ENCODE measurements around the gene HOMER3. TPM values are rescaled to one million over a fixed set of nuclear protein-coding genes. Genes with fewer than 3 reads are reported as not detected.

HOMER3 gene
- total RNA-seq, 1 experiment from 2014 or later: 58.9 TPM

- TF ChIP-seq, protein P1, sequence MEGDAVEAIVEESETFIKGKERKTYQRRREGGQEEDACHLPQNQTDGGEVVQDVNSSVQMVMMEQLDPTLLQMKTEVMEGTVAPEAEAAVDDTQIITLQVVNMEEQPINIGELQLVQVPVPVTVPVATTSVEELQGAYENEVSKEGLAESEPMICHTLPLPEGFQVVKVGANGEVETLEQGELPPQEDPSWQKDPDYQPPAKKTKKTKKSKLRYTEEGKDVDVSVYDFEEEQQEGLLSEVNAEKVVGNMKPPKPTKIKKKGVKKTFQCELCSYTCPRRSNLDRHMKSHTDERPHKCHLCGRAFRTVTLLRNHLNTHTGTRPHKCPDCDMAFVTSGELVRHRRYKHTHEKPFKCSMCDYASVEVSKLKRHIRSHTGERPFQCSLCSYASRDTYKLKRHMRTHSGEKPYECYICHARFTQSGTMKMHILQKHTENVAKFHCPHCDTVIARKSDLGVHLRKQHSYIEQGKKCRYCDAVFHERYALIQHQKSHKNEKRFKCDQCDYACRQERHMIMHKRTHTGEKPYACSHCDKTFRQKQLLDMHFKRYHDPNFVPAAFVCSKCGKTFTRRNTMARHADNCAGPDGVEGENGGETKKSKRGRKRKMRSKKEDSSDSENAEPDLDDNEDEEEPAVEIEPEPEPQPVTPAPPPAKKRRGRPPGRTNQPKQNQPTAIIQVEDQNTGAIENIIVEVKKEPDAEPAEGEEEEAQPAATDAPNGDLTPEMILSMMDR (IDR thresholded peaks at IDR 0.05; ENCODE audit: unreplicated experiment): no peak
- peaks cover 24% of the 10 kb centered on the region for H3K36me3 Mint-ChIP-seq (ENCODE audit: insufficient read depth, unreplicated experiment)
- ChIA-PET POLR2A (interaction anchor here (0.5 kb wide), 1 partner anchor 207 kb away, joined by 4 read pairs; no protein-coding TSS in a partner anchor), CTCF (interaction anchor here (0.5 to 2.2 kb wide), 4 partner anchors 13 to 107 kb away, joined by 3 to 15 read pairs (median 4); no protein-coding TSS in a partner anchor)
- H3K9me3 Mint-ChIP-seq (ENCODE audit: unreplicated experiment): no peaks in the 10 kb centered on the region
- intact Hi-C loops (cut with micrococcal nuclease): no loop called here
- H3K4me3 Mint-ChIP-seq (ENCODE audit: unreplicated experiment): no peak overlapping the region
- peak; percentile 47 for DNase-seq (ENCODE audit: unreplicated experiment)
- no peak overlapping the region for H3K27ac Mint-ChIP-seq (ENCODE audit: low read depth, unreplicated experiment)
- BruUV-seq (replicated peaks): no TSS peak
- H3K27me3 Mint-ChIP-seq (ENCODE audit: insufficient read depth, unreplicated experiment): no peaks in the 10 kb centered on the region
- peaks cover 10% of the 10 kb centered on the region for H3K4me1 Mint-ChIP-seq (ENCODE audit: insufficient read depth, unreplicated experiment)
Measured at GRCh38 chr19:18879579-18880373, 61.2 kb downstream of the HOMER3 start.

Other genes starting within 250 kb of the HOMER3 start
- not detected in 2 replicates for gene COMP, start 149.9 kb downstream of the HOMER3 start, total RNA-seq (2022)
- gene UPF1, start 109.3 kb downstream of the HOMER3 start, total RNA-seq (2022): 79.8 and 85.0 TPM in 2 replicates
- gene CERS1, start 45.1 kb downstream of the HOMER3 start, total RNA-seq (2022): not detected in 2 replicates
- 310 and 456 TPM in 2 replicates for gene COPE, start 21.8 kb downstream of the HOMER3 start, total RNA-seq (2022)
- gene DDX49, start 21.5 kb downstream of the HOMER3 start, total RNA-seq (2022): 87.7 and 98.8 TPM in 2 replicates
- gene SUGP2, start 92.3 kb upstream of the HOMER3 start, total RNA-seq (2022): 69.1 and 75.8 TPM in 2 replicates
- gene ARMC6, start 92.4 kb upstream of the HOMER3 start, total RNA-seq (2022): 24.8 and 37.1 TPM in 2 replicates
- 3.1 and 3.7 TPM in 2 replicates for gene SLC25A42, start 122.8 kb upstream of the HOMER3 start, total RNA-seq (2022)
- 34.8 and 36.1 TPM in 2 replicates for gene TMEM161A, start 197.3 kb upstream of the HOMER3 start, total RNA-seq (2022)
- gene MEF2B, start 229.0 kb upstream of the HOMER3 start, total RNA-seq (2022): 1.4 TPM in 2 replicates